ENCODE data around the gene KSR2.

DNA sequence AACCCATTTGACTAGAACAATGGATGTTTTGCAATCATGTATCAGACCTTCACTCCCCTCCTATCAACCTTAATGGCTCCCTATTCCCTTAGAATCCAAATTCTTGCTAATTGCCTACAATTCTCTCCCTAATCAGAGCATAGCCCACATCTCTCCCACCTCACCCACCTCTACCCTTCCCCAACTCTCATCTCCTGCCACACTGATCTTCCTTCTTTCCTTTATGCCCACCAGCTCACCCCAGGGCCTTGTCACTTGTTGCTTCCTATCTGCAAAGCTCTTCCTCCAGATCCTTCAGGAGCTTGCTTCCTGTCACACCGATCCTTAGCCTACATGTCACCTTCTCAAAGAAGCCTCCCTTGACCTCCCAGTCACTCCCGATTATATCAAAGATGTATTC lies 177.8 kb downstream of the KSR2 start:
- TF ChIP-seq, protein P1, sequence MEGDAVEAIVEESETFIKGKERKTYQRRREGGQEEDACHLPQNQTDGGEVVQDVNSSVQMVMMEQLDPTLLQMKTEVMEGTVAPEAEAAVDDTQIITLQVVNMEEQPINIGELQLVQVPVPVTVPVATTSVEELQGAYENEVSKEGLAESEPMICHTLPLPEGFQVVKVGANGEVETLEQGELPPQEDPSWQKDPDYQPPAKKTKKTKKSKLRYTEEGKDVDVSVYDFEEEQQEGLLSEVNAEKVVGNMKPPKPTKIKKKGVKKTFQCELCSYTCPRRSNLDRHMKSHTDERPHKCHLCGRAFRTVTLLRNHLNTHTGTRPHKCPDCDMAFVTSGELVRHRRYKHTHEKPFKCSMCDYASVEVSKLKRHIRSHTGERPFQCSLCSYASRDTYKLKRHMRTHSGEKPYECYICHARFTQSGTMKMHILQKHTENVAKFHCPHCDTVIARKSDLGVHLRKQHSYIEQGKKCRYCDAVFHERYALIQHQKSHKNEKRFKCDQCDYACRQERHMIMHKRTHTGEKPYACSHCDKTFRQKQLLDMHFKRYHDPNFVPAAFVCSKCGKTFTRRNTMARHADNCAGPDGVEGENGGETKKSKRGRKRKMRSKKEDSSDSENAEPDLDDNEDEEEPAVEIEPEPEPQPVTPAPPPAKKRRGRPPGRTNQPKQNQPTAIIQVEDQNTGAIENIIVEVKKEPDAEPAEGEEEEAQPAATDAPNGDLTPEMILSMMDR (IDR thresholded peaks at IDR 0.05; ENCODE audit: low read depth, low read length, poor library complexity, severe bottlenecking), result no peak
- no peak for TF ChIP-seq EZH2phosphoT487 (IDR thresholded peaks at IDR 0.05; ENCODE audit: borderline replicate concordance, low read length)
